ENCODE measurements around the gene SF3B1.
A peak's percentile ranks its signal among the peaks of the same experiment; 100 is the strongest.

SF3B1 gene

DNA sequence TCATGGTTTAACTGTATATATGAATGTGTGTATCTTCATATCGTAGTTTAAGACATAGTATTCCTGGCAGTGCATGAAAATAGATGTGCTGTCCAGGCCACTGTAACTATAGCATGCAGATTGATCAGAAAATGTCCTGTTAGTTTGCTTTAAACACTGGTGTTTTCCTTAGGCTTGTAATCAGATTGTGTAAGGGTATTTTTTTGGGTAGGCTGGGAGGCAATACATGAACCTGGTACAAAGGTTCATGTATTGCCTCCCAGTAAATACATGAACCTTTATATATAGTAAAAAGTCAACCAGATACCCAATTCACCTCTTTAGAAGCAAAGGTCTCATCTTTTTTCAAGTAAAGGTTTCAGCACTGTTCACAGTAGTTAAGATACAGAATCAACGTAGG is 20.1 kb upstream of the SF3B1 start:
- Histone ChIP-seq H3K79me2 (ENCODE audit: insufficient read depth, low read length) (peaks cover 59% of the 10 kb centered on the region), H2AFZ (ENCODE audit: low read length) (no peak overlapping the region), H3K4me2 (ENCODE audit: low read depth, low read length, poor library complexity, severe bottlenecking) (peak overlapping the region; percentile 91), H3K27me3 (ENCODE audit: insufficient read depth, low read length, poor library complexity, severe bottlenecking) (no peaks in the 10 kb centered on the region), H3K4me1 (ENCODE audit: insufficient read depth, low read length, poor library complexity, severe bottlenecking) (peaks cover 32% of the 10 kb centered on the region), H4K20me1 (ENCODE audit: insufficient read depth, low read length, poor library complexity, severe bottlenecking) (peaks cover 33% of the 10 kb centered on the region), H3K9me3 (ENCODE audit: insufficient read depth, low read depth, low read length) (no peaks in the 10 kb centered on the region), H3F3A (ENCODE audit: low read depth) (peaks cover 9% of the 10 kb centered on the region; the same call in 1 of the 2 replicates), H3K4me3 (ENCODE audit: low read length, poor library complexity, severe bottlenecking) (peak overlapping the region; percentile 88), H3K9ac (ENCODE audit: low read depth, low read length, poor library complexity, severe bottlenecking) (peak overlapping the region; percentile 82), H3K36me3 (ENCODE audit: insufficient read depth, low read length) (peaks cover 2% of the 10 kb centered on the region; the same call in 1 of the 2 replicates), H3K9me2 (replicated peaks; ENCODE audit: low read depth, low read length) (no peaks in the 10 kb centered on the region)
- TF ChIP-seq EZH2phosphoT487 (IDR thresholded peaks at IDR 0.05; ENCODE audit: borderline replicate concordance), result no peak
- TF ChIP-seq, protein P1, sequence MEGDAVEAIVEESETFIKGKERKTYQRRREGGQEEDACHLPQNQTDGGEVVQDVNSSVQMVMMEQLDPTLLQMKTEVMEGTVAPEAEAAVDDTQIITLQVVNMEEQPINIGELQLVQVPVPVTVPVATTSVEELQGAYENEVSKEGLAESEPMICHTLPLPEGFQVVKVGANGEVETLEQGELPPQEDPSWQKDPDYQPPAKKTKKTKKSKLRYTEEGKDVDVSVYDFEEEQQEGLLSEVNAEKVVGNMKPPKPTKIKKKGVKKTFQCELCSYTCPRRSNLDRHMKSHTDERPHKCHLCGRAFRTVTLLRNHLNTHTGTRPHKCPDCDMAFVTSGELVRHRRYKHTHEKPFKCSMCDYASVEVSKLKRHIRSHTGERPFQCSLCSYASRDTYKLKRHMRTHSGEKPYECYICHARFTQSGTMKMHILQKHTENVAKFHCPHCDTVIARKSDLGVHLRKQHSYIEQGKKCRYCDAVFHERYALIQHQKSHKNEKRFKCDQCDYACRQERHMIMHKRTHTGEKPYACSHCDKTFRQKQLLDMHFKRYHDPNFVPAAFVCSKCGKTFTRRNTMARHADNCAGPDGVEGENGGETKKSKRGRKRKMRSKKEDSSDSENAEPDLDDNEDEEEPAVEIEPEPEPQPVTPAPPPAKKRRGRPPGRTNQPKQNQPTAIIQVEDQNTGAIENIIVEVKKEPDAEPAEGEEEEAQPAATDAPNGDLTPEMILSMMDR (conservative IDR thresholded peaks at IDR 0.05; ENCODE audit: low read length), result no peak

DNA sequence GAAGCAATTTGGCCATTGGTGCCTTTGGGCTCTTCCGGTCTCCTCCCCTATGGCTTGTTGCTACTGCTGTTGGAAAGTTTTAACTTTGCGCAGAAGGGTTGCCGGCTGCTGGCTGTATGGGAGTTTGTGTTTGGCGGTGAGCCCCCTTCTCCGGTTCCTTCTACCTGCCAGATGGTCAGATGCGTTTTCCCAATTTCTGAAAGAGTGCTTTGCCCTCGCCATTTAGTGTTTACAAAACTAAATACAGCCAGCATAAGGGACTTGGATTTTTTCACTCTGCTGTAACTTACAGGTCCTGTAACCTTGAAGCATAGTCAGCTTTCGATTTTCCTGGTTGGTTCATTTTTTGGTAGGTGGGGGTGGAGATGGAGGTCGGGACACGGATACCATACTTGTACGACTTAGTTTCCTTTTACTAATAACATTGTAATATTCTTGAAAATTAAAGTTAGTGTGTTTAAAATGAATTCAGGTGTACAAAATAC is 19.1 kb upstream of the SF3B1 start:
- H2AFZ ChIP-seq (ENCODE audit: low read length), result peak overlapping the region; percentile 92

DNA sequence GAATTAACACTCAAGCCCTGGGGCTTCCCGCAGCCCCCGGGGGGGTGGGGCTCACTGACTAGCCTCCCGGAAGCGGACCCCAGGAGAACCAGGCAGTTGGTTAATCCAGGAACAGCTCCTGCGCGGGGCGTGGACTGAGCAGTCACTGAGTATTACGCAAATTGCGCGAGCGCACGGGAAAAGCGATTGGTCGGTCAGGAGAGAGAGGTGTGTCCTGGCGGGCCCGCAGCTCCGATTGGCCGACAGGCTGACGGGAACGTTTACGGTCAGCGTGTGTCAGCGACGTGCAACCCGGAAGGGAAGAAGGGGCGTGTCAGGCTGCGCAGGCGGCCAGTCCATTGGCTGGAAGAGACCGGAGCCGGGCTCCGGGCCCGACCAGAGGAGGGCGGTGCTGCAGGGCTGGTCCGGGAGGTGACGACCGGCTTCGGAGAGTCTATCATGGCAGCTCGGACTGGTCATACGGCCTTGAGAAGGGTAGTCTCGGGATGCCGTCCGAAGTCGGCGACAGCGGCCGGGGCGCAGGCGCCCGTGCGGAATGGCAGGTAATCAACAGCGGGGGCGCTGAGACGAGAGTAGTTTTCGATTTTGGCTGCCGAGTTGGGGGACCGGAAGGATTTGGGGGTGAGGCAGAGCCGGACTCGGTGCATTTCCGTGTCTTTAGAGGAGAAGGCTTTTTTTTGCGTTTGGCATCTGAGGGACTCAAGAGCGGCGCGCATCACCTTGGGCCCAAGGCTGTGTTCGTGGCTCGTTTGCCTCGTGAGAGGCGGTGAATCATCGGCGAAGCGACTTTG is 18.5 kb upstream of the SF3B1 start, which contains the start of gene COQ10B:
Gene COQ10B, plus strand, starts transcription at position 430 of the 791 bp plus-strand sequence. Its CDS starts 9 bp downstream, at position 439.
- peaks cover 44% of the 10 kb centered on the region for H3K79me2 ChIP-seq (ENCODE audit: insufficient read depth, low read length)
- no peak for TF ChIP-seq EZH2phosphoT487 (IDR thresholded peaks at IDR 0.05; ENCODE audit: borderline replicate concordance)
- TF ChIP-seq, protein P1 (conservative IDR thresholded peaks at IDR 0.05; ENCODE audit: low read length), result peak; percentile 19; the same call in 1 of the 2 replicates
- H3K9me2 ChIP-seq (replicated peaks; ENCODE audit: low read depth, low read length), result no peaks in the 10 kb centered on the region
- peak within 1 kb of the TSS; percentile 92 for H2AFZ ChIP-seq (ENCODE audit: low read length)
- peak within 1 kb of the TSS; percentile 91 for H3K4me2 ChIP-seq (ENCODE audit: low read depth, low read length, poor library complexity, severe bottlenecking)
- H3K9me3 ChIP-seq (ENCODE audit: insufficient read depth, low read depth, low read length), result no peaks in the 10 kb centered on the region
- H3K36me3 ChIP-seq (ENCODE audit: insufficient read depth, low read length), result no peaks in the 10 kb centered on the region
- peaks cover 9% of the 10 kb centered on the region; the same call in 1 of the 2 replicates for H3F3A ChIP-seq (ENCODE audit: low read depth)
- no peaks in the 10 kb centered on the region for H3K27me3 ChIP-seq (ENCODE audit: insufficient read depth, low read length, poor library complexity, severe bottlenecking)
- H4K20me1 ChIP-seq (ENCODE audit: insufficient read depth, low read length, poor library complexity, severe bottlenecking), result peaks cover 30% of the 10 kb centered on the region
- peaks cover 24% of the 10 kb centered on the region for H3K4me1 ChIP-seq (ENCODE audit: insufficient read depth, low read length, poor library complexity, severe bottlenecking)
- peak within 1 kb of the TSS; percentile 82 for H3K9ac ChIP-seq (ENCODE audit: low read depth, low read length, poor library complexity, severe bottlenecking)
- peak within 1 kb of the TSS; percentile 88 for H3K4me3 ChIP-seq (ENCODE audit: low read length, poor library complexity, severe bottlenecking)

More for the DNA sequence above, 19.1 kb upstream of the SF3B1 start:
- no peaks in the 10 kb centered on the region for H3K9me3 ChIP-seq (ENCODE audit: insufficient read depth, low read depth, low read length)
- peaks cover 30% of the 10 kb centered on the region for H4K20me1 ChIP-seq (ENCODE audit: insufficient read depth, low read length, poor library complexity, severe bottlenecking)
- TF ChIP-seq, protein P1 (conservative IDR thresholded peaks at IDR 0.05; ENCODE audit: low read length), result no peak
- no peak for TF ChIP-seq EZH2phosphoT487 (IDR thresholded peaks at IDR 0.05; ENCODE audit: borderline replicate concordance)
- H3K79me2 ChIP-seq (ENCODE audit: insufficient read depth, low read length), result peaks cover 50% of the 10 kb centered on the region
- H3K4me2 ChIP-seq (ENCODE audit: low read depth, low read length, poor library complexity, severe bottlenecking), result peak overlapping the region; percentile 91
- H3K36me3 ChIP-seq (ENCODE audit: insufficient read depth, low read length), result no peaks in the 10 kb centered on the region
- H3F3A ChIP-seq (ENCODE audit: low read depth), result peaks cover 9% of the 10 kb centered on the region; the same call in 1 of the 2 replicates
- peaks cover 24% of the 10 kb centered on the region for H3K4me1 ChIP-seq (ENCODE audit: insufficient read depth, low read length, poor library complexity, severe bottlenecking)
- no peaks in the 10 kb centered on the region for H3K9me2 ChIP-seq (replicated peaks; ENCODE audit: low read depth, low read length)
- peak overlapping the region; percentile 82 for H3K9ac ChIP-seq (ENCODE audit: low read depth, low read length, poor library complexity, severe bottlenecking)
- peak overlapping the region; percentile 88 for H3K4me3 ChIP-seq (ENCODE audit: low read length, poor library complexity, severe bottlenecking)
- H3K27me3 ChIP-seq (ENCODE audit: insufficient read depth, low read length, poor library complexity, severe bottlenecking), result no peaks in the 10 kb centered on the region
